GM12878 (cell line): Measurements from ENCODE around the gene SLC19A1. TPM values are rescaled to one million over a fixed set of nuclear protein-coding genes. Genes with fewer than 3 reads are reported as not detected.

Experiments
- ATF2 ChIP-seq: IDR thresholded peaks from 2 replicates; pipeline ENCODE4 v1.6.1; 2012; ENCODE audit warnings: low read length, inconsistent platforms
- CEBPB ChIP-seq, 2 experiments: fragments of 150-350 bp in 1 of 2; IDR thresholded peaks; 2 replicates each; pipeline ENCODE4 v1.6.1; 2012 to 2014; ENCODE audit warnings: low read depth in 2 of 2, low read length in 2 of 2, borderline replicate concordance in 1 of 2, inconsistent platforms in 1 of 2
- CHD1 ChIP-seq: IDR thresholded peaks from 2 replicates; pipeline ENCODE4 v1.6.1; 2012; ENCODE audit warnings: low read depth, low read length, improper control_type of control experiment
- CHD4 ChIP-seq: fragments of 200-600 bp; sonication (generic); IDR thresholded peaks from 2 replicates; pipeline ENCODE4 v1.6.1; 2016; ENCODE audit warnings: mild to moderate bottlenecking
- ESRRA ChIP-seq: IDR thresholded peaks from 2 replicates; pipeline ENCODE4 v1.6.1; 2012; ENCODE audit warnings: mild to moderate bottlenecking, low read length, improper control_type of control experiment
- ETV6 ChIP-seq, 2 experiments: fragments of 450-650 bp in 1 of 2; IDR thresholded peaks in 1 of 2; conservative IDR thresholded peaks in 1 of 2; 2 replicates each; pipeline ENCODE4 v1.6.1; 2014; ENCODE audit warnings: antibody characterized with exemption in 1 of 2, borderline replicate concordance in 1 of 2, low read depth in 1 of 2, mild to moderate bottlenecking in 1 of 2, moderate library complexity in 1 of 2
- FOXM1 ChIP-seq: IDR thresholded peaks from 2 replicates; pipeline ENCODE4 v1.6.1; 2012; ENCODE audit warnings: low read depth, mild to moderate bottlenecking, inconsistent platforms, low read length, moderate library complexity
- HDAC6 ChIP-seq: fragments of 200-600 bp; sonication (generic); IDR thresholded peaks from one replicate; pipeline ENCODE4 v1.8.0; 2017; ENCODE audit warnings: antibody characterized with exemption; ENCODE audit not compliant: unreplicated experiment
- IRF4 ChIP-seq: IDR thresholded peaks from 2 replicates; pipeline ENCODE4 v1.6.1; 2011; ENCODE audit warnings: low read depth, low read length
- LARP7 ChIP-seq: fragments of 450-650 bp; IDR thresholded peaks from 2 replicates; pipeline ENCODE4 v1.6.1; 2017; ENCODE audit warnings: mild to moderate bottlenecking
- MTA3 ChIP-seq: IDR thresholded peaks from 2 replicates; pipeline ENCODE4 v1.6.1; 2012; ENCODE audit warnings: low read length, inconsistent platforms, borderline replicate concordance
- MYB ChIP-seq: fragments of 150-350 bp; IDR thresholded peaks from 2 replicates; pipeline ENCODE4 v1.6.1; 2014; ENCODE audit warnings: mild to moderate bottlenecking, low read depth, low read length, borderline replicate concordance
- POLR2AphosphoS2 ChIP-seq: IDR thresholded peaks from 2 replicates; pipeline ENCODE4 v1.6.1; 2011; ENCODE audit warnings: low read depth, mild to moderate bottlenecking, low read length, improper control_type of control experiment, moderate library complexity
- SPI1 ChIP-seq: IDR thresholded peaks from 2 replicates; pipeline ENCODE4 v1.6.1; 2011; ENCODE audit warnings: low read depth, mild to moderate bottlenecking, low read length, moderate library complexity, borderline replicate concordance; ENCODE audit not compliant: insufficient read depth
- SREBF1 ChIP-seq: IDR thresholded peaks from 2 replicates; pipeline ENCODE4 v1.6.1; 2012; ENCODE audit warnings: mild to moderate bottlenecking, low read length
- YBX1 ChIP-seq: fragments of 450-650 bp; IDR thresholded peaks from 2 replicates; pipeline ENCODE4 v1.6.1; 2016; ENCODE audit warnings: antibody characterized with exemption
- ZZZ3 ChIP-seq: IDR thresholded peaks from 2 replicates; pipeline ENCODE4 v1.6.1; 2011; ENCODE audit warnings: low read depth; ENCODE audit not compliant: control insufficient read depth, insufficient read length
- polyA plus RNA-seq, 11 experiments: library from polyadenylated mRNA; depleted of rRNA in 4 of 11; unstranded in 6 of 11; stranded (reverse) in 5 of 11; fragments of >200 nt; fragmentation: Nextera tagmentation in 4 of 11; fragmentation: Illumina TruSeq in 1 of 11; extraction: Ambion mirVana in 4 of 11; extraction: Trizol in 1 of 11; gene quantifications; 1 replicate in 1 of 11; 2 replicates in 10 of 11; pipeline versions ENCODE4 v1.2.1 to v1.2.3, GENCODE V29; 2011 to 2016; ENCODE audit warnings: inconsistent platforms in 2 of 11, missing spikeins in 2 of 11, low read depth in 1 of 11
- total RNA-seq, 4 experiments: library from RNA; depleted of rRNA in 3 of 4; stranded (reverse); fragments of >200 nt in 3 of 4; fragmentation: Illumina TruSeq in 1 of 4; extraction: Trizol in 1 of 4; gene quantifications; 2 replicates each; pipeline versions ENCODE4 v1.2.1 to v1.2.3, GENCODE V29; 2013 to 2021
- TF ChIP-seq, protein P1 (sequence below): fragments of 450-650 bp; IDR thresholded peaks from 2 replicates; pipeline ENCODE4 v1.6.1; 2017; ENCODE audit warnings: mild to moderate bottlenecking, moderate library complexity
- TF ChIP-seq, protein P2 (sequence below): IDR thresholded peaks from 2 replicates; pipeline ENCODE4 v1.6.1; 2011; ENCODE audit warnings: borderline replicate concordance, low read depth, mild to moderate bottlenecking, moderate library complexity, low read length; ENCODE audit not compliant: insufficient read depth, poor library complexity, severe bottlenecking
- TF ChIP-seq, protein P3 (sequence below): fragments of 450-650 bp; formaldehyde crosslinking; IDR thresholded peaks from 2 replicates; pipeline ENCODE4 v1.5.0; 2022; ENCODE audit warnings: mild to moderate bottlenecking, missing genetic modification characterization

The SLC19A1 gene
- total and polyA plus RNA-seq, 10 of the 15 experiments (the other 5 are each of a cell fraction or from before 2014, with no cell fraction given), result 0.42 to 49.7 (median 12.2) TPM

DNA sequence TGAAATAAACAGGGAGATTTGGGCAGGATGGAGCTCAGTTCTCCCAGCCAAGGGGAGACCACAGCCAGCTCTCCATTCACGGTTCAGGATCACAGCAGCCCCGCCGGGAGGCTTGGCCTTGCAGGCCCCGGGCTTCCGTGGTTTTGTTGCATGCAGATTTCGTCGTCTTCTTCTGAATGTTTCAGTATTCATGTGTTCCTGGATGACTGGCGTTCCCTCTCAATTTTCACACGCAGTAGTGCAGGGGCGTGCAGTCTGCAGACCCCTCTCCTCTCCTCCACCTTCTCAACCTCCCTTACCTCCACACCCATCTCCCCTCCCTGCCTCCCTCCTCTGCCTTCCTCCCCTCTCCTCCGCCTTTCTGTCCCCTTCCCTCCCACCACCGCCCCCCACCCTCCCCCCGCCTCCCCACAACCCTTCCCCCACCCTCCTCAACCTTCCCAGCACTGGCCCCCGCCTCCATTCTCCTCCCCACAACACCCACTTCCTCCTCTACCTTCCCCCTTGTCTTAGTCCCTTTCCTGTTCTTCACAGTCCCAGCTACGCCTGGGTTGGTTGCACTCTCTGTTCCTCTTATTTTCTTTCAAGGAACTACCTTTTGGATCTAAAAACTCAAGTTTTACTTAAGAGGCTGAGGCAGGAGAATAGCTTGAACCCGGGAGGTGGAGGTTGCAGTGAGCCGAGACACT, 8.4 kb upstream of the SLC19A1 start (continued):
- TF ChIP-seq, protein P1, sequence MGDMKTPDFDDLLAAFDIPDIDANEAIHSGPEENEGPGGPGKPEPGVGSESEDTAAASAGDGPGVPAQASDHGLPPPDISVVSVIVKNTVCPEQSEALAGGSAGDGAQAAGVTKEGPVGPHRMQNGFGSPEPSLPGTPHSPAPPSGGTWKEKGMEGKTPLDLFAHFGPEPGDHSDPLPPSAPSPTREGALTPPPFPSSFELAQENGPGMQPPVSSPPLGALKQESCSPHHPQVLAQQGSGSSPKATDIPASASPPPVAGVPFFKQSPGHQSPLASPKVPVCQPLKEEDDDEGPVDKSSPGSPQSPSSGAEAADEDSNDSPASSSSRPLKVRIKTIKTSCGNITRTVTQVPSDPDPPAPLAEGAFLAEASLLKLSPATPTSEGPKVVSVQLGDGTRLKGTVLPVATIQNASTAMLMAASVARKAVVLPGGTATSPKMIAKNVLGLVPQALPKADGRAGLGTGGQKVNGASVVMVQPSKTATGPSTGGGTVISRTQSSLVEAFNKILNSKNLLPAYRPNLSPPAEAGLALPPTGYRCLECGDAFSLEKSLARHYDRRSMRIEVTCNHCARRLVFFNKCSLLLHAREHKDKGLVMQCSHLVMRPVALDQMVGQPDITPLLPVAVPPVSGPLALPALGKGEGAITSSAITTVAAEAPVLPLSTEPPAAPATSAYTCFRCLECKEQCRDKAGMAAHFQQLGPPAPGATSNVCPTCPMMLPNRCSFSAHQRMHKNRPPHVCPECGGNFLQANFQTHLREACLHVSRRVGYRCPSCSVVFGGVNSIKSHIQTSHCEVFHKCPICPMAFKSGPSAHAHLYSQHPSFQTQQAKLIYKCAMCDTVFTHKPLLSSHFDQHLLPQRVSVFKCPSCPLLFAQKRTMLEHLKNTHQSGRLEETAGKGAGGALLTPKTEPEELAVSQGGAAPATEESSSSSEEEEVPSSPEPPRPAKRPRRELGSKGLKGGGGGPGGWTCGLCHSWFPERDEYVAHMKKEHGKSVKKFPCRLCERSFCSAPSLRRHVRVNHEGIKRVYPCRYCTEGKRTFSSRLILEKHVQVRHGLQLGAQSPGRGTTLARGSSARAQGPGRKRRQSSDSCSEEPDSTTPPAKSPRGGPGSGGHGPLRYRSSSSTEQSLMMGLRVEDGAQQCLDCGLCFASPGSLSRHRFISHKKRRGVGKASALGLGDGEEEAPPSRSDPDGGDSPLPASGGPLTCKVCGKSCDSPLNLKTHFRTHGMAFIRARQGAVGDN, result no peak
- TF ChIP-seq LARP7, result no peak
- TF ChIP-seq MYB, result no peak
- no peak for TF ChIP-seq ZZZ3
- peak in 1 of 2 experiments; percentile 51; a peak in 1 of 4 replicates for TF ChIP-seq ETV6 (conservative IDR thresholded peaks at IDR 0.05 in 1 of 2, IDR thresholded peaks at IDR 0.05 in 1 of 2; ENCODE audit: borderline replicate concordance in 1 of 2, low read depth in 1 of 2)
- TF ChIP-seq POLR2AphosphoS2, result no peak
- peak; percentile 94 for TF ChIP-seq SPI1
- peak; percentile 70 for TF ChIP-seq IRF4
- TF ChIP-seq CEBPB (IDR thresholded peaks at IDR 0.05; ENCODE audit: borderline replicate concordance in 1 of 2, low read depth in 2 of 2, low read length in 2 of 2), result no peak
- no peak for TF ChIP-seq CHD4
- TF ChIP-seq CHD1, result no peak
- no peak for TF ChIP-seq ATF2
- TF ChIP-seq, protein P2, sequence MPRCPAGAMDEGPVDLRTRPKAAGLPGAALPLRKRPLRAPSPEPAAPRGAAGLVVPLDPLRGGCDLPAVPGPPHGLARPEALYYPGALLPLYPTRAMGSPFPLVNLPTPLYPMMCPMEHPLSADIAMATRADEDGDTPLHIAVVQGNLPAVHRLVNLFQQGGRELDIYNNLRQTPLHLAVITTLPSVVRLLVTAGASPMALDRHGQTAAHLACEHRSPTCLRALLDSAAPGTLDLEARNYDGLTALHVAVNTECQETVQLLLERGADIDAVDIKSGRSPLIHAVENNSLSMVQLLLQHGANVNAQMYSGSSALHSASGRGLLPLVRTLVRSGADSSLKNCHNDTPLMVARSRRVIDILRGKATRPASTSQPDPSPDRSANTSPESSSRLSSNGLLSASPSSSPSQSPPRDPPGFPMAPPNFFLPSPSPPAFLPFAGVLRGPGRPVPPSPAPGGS, result peak; percentile 52
- no peak for TF ChIP-seq SREBF1
- peak; percentile 68; the same call in 1 of the 2 replicates for TF ChIP-seq FOXM1
- TF ChIP-seq, protein P3, sequence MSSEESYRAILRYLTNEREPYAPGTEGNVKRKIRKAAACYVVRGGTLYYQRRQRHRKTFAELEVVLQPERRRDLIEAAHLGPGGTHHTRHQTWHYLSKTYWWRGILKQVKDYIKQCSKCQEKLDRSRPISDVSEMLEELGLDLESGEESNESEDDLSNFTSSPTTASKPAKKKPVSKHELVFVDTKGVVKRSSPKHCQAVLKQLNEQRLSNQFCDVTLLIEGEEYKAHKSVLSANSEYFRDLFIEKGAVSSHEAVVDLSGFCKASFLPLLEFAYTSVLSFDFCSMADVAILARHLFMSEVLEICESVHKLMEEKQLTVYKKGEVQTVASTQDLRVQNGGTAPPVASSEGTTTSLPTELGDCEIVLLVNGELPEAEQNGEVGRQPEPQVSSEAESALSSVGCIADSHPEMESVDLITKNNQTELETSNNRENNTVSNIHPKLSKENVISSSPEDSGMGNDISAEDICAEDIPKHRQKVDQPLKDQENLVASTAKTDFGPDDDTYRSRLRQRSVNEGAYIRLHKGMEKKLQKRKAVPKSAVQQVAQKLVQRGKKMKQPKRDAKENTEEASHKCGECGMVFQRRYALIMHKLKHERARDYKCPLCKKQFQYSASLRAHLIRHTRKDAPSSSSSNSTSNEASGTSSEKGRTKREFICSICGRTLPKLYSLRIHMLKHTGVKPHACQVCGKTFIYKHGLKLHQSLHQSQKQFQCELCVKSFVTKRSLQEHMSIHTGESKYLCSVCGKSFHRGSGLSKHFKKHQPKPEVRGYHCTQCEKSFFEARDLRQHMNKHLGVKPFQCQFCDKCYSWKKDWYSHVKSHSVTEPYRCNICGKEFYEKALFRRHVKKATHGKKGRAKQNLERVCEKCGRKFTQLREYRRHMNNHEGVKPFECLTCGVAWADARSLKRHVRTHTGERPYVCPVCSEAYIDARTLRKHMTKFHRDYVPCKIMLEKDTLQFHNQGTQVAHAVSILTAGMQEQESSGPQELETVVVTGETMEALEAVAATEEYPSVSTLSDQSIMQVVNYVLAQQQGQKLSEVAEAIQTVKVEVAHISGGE (CRISPR knock-in tag), result no peak
- no peak for TF ChIP-seq ESRRA
- peak; percentile 56; the same call in 1 of the 2 replicates for TF ChIP-seq MTA3
- no peak for TF ChIP-seq HDAC6
- no peak for TF ChIP-seq YBX1
